ENCODE data around the gene ARHGAP6. TPM values are rescaled to one million over a fixed set of nuclear protein-coding genes. Genes with fewer than 3 reads are reported as not detected.

The ARHGAP6 gene
- total and polyA plus RNA-seq, 2 donors (not counting 3 experiments of a cell fraction or from before 2014, with no cell fraction given) = 0.69 to 0.83 TPM

GRCh38 chrX:11704725-11705495, 39.2 kb upstream of the ARHGAP6 start:
- ChIA-PET CTCF (no interaction called here), POLR2A (no interaction called here)
- no peak overlapping the region for H3K4me2 ChIP-seq (ENCODE audit: insufficient read depth, low read length)
- H3K9ac ChIP-seq (replicated peaks; ENCODE audit: extremely low read depth, insufficient read depth, low read length) = no peak overlapping the region
- H3K4me1 ChIP-seq (ENCODE audit: control insufficient read depth, extremely low read depth, insufficient read depth, low read length) = no peaks in the 10 kb centered on the region
- H3K9me3 ChIP-seq (replicated peaks; ENCODE audit: control insufficient read depth, insufficient read depth, low read length) = no peaks in the 10 kb centered on the region
- H3K79me2 ChIP-seq (ENCODE audit: control insufficient read depth, insufficient read depth, low read length) = no peaks in the 10 kb centered on the region
- no peak overlapping the region for H3K4me3 ChIP-seq (replicated peaks in 1 of 3; ENCODE audit: insufficient read depth in 1 of 3, low read depth in 1 of 3, low read length in 3 of 3)
- no TSS peak for BruUV-seq (replicated peaks)
- H3K36me3 ChIP-seq (ENCODE audit: control insufficient read depth in 2 of 2, extremely low read depth in 1 of 2, insufficient read depth in 2 of 2, low read length in 2 of 2) = no peaks in the 10 kb centered on the region
- no peak for FAIRE-seq
- intact Hi-C loops (cut with micrococcal nuclease) = no loop called here
- DNase-seq (ENCODE audit: low read depth, low spot score) = no peak
- H3K27me3 ChIP-seq (ENCODE audit: control insufficient read depth in 2 of 2, insufficient read depth in 2 of 2, low read length in 2 of 2) = no peaks in the 10 kb centered on the region
- no peak overlapping the region for H3K27ac ChIP-seq (ENCODE audit: insufficient read depth, low read depth, low read length)
- TF ChIP-seq, protein P1, sequence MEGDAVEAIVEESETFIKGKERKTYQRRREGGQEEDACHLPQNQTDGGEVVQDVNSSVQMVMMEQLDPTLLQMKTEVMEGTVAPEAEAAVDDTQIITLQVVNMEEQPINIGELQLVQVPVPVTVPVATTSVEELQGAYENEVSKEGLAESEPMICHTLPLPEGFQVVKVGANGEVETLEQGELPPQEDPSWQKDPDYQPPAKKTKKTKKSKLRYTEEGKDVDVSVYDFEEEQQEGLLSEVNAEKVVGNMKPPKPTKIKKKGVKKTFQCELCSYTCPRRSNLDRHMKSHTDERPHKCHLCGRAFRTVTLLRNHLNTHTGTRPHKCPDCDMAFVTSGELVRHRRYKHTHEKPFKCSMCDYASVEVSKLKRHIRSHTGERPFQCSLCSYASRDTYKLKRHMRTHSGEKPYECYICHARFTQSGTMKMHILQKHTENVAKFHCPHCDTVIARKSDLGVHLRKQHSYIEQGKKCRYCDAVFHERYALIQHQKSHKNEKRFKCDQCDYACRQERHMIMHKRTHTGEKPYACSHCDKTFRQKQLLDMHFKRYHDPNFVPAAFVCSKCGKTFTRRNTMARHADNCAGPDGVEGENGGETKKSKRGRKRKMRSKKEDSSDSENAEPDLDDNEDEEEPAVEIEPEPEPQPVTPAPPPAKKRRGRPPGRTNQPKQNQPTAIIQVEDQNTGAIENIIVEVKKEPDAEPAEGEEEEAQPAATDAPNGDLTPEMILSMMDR (IDR thresholded peaks at IDR 0.05; ENCODE audit: extremely low read depth in 1 of 2, insufficient read depth in 1 of 2, low read depth in 1 of 2, low read length in 2 of 2) = no peak
- TF ChIP-seq FOS (IDR thresholded peaks at IDR 0.05; ENCODE audit: borderline replicate concordance, insufficient read depth, low read length) (no peak), POLR2A (IDR thresholded peaks at IDR 0.05; ENCODE audit: low read depth, low read length) (no peak), JUN (IDR thresholded peaks at IDR 0.05; ENCODE audit: borderline replicate concordance, insufficient read depth, insufficient read length, low read depth) (no peak), EZH2 (IDR thresholded peaks at IDR 0.05; ENCODE audit: borderline replicate concordance, low read depth, low read length, severe bottlenecking) (no peak), GATA2 (IDR thresholded peaks at IDR 0.05; ENCODE audit: insufficient read depth, insufficient read length, low read depth, low read length) (no peak), MYC (IDR thresholded peaks at IDR 0.05; ENCODE audit: low read depth, low read length) (no peak), POLR2AphosphoS5 (IDR thresholded peaks at IDR 0.05; ENCODE audit: insufficient read depth, low read depth, low read length) (no peak), MAX (IDR thresholded peaks at IDR 0.05; ENCODE audit: insufficient read depth, insufficient read length) (no peak)
- dilution Hi-C loops (cut with MboI; ENCODE audit: extremely low pct_ligation_motif_present, low sequenced_read_pairs) = no loop called here
- no peak overlapping the region for H2AFZ ChIP-seq (ENCODE audit: low read depth, low read length)
- no peaks in the 10 kb centered on the region for H4K20me1 ChIP-seq (replicated peaks; ENCODE audit: control insufficient read depth, extremely low read depth, insufficient read depth, low read length)
- H3K9me1 ChIP-seq (replicated peaks; ENCODE audit: control insufficient read depth, extremely low read depth, insufficient read depth, low read length) = no peaks in the 10 kb centered on the region
